HEK293T (cell line): ENCODE measurements around the gene ITPKA.

Experiments used
- CTCF ChIA-PET: fragments of 350-600 bp; formaldehyde crosslinking; extraction: SDS; loops from one replicate; lab custom pipeline; 2021; ENCODE audit warnings: antibody characterized with exemption, inconsistent platforms; lab: Yijun Ruan, JAX
- POLR2A ChIA-PET: fragments of 350-600 bp; formaldehyde crosslinking; extraction: SDS; loops from one replicate; lab custom pipeline; 2020; ENCODE audit warnings: antibody characterized with exemption, inconsistent platforms; lab: Yijun Ruan, JAX
- DNase-seq: peaks from one replicate; pipeline ENCODE4 v3.0.0; 2012; ENCODE audit warnings: mixed read lengths; ENCODE audit errors: extremely low spot score
- ARNT ChIP-seq: fragments of 450-650 bp; IDR thresholded peaks from 2 replicates; pipeline ENCODE4 v1.6.1; 2017; ENCODE audit warnings: mild to moderate bottlenecking
- BHLHE40 ChIP-seq: fragments of 450-650 bp; IDR thresholded peaks from 2 replicates; pipeline ENCODE4 v1.6.1; 2016; ENCODE audit warnings: mild to moderate bottlenecking, moderate library complexity, borderline replicate concordance
- CTBP1 ChIP-seq: fragments of 450-650 bp; IDR thresholded peaks from 2 replicates; pipeline ENCODE4 v1.6.1; 2016; ENCODE audit warnings: borderline replicate concordance
- ELF4 ChIP-seq: fragments of 450-650 bp; IDR thresholded peaks from 2 replicates; pipeline ENCODE4 v1.6.1; 2017; ENCODE audit warnings: antibody characterized with exemption
- FOXA1 ChIP-seq: fragments of 450-650 bp; IDR thresholded peaks from 2 replicates; pipeline ENCODE4 v1.6.1; 2016; ENCODE audit warnings: mild to moderate bottlenecking
- FOXM1 ChIP-seq: fragments of 450-650 bp; IDR thresholded peaks from 2 replicates; pipeline ENCODE4 v1.6.1; 2017; ENCODE audit warnings: mild to moderate bottlenecking, borderline replicate concordance
- HDGF ChIP-seq: fragments of 450-650 bp; IDR thresholded peaks from 2 replicates; pipeline ENCODE4 v1.6.1; 2017; ENCODE audit warnings: antibody characterized with exemption, borderline replicate concordance
- L3MBTL2 ChIP-seq: fragments of 450-650 bp; conservative IDR thresholded peaks from 2 replicates; pipeline ENCODE4 v1.6.1; 2016; ENCODE audit warnings: mild to moderate bottlenecking
- LEF1 ChIP-seq: fragments of 450-650 bp; IDR thresholded peaks from 2 replicates; pipeline ENCODE4 v1.6.1; 2017; ENCODE audit warnings: mild to moderate bottlenecking, borderline replicate concordance
- NFRKB ChIP-seq: fragments of 450-650 bp; IDR thresholded peaks from 2 replicates; pipeline ENCODE4 v1.6.1; 2016; ENCODE audit warnings: mild to moderate bottlenecking, moderate library complexity
- PKNOX1 ChIP-seq: fragments of 450-650 bp; IDR thresholded peaks from 2 replicates; pipeline ENCODE4 v1.6.1; 2016
- SP1 ChIP-seq: fragments of 450-650 bp; IDR thresholded peaks from 2 replicates; pipeline ENCODE4 v1.6.1; 2017
- SUZ12 ChIP-seq: fragments of 450-650 bp; IDR thresholded peaks from 2 replicates; pipeline ENCODE4 v1.6.1; 2016; ENCODE audit warnings: mild to moderate bottlenecking
- TARDBP ChIP-seq: fragments of 450-650 bp; IDR thresholded peaks from 2 replicates; pipeline ENCODE4 v1.6.1; 2016

The ITPKA gene

DNA sequence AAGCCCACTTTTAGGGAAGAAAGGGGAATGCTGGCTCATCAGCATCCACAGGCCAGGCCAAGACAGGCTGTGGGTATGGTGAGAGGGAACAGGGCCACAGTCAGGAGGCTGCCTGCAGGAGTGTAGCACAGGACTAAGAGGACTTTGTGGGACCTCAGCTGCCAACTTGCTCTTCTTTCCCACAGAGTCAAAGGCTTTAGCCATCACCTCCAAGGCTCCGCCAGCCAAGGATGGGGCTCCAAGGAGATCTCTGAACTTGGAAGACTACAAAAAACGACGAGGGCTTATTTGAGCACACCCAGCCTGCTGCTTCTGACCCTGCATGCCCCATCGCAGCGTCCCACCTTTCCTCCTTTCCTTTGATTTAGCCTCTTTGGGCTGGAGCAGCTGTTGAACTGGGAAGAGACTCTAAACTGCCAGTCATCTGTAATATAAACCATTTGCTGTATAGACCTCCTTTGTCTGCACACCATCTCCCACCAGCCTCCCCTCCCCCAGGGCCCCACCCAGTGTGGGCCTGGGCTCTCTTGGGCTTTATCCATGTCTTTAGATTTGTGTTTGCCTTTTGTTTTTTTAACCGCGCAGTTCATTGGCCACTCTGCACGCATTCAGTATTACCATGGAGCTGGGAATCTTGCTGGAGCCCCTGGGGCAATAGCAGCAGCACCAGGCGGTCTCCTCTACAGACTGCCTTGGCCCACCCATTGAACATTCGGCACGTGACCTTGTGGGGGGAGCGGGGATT, 13.1 kb upstream of the ITPKA start:
- CTCF ChIA-PET, result no interaction called here
- POLR2A ChIA-PET, result no interaction called here
- DNase-seq, result no peak
- TF ChIP-seq FOXA1 (no peak), PKNOX1 (no peak), NFRKB (no peak), SUZ12 (no peak), TARDBP (no peak)

- ChIA-PET CTCF (no interaction called here), POLR2A (interaction anchor here (0.7 to 0.8 kb wide), 2 partner anchors 62 to 533 kb away, joined by 3 to 5 read pairs; partner anchors contain the start of gene RPAP1)
- DNase-seq, result no peak
- no peak for TF ChIP-seq HDGF
- no peak for TF ChIP-seq L3MBTL2
Observed at GRCh38 chr15:41482110-41482877, 11.4 kb upstream of the ITPKA start.

GRCh38 chr15:41483115-41483514, 10.6 kb upstream of the ITPKA start:
- CTCF ChIA-PET, result no interaction called here
- TF ChIP-seq PKNOX1 (no peak), ARNT (no peak), L3MBTL2 (no peak), LEF1 (no peak), ELF4 (no peak), FOXM1 (no peak), SUZ12 (no peak), TARDBP (no peak), NFRKB (no peak), SP1 (no peak)
- POLR2A ChIA-PET, result no interaction called here
- no peak for DNase-seq

DNA sequence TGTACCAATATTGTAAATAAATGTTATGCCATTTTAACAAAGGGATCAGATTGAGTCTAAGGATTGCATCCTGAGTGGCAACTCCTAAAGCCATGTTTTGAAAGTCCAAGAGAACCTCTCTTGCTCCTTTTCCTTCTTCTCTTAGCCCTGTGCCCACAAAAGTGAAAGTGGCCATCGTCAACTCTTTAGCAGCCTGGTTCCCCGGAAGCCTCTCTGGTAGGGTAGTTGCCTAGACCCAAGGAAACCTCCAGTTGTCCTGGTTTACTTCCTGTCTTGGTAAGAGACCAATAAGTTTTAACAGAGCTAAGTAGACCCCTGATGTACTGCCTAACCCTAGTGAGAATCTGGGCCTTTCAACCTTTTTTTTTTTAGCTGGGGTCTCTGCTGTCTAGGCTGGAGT, 10.2 kb upstream of the ITPKA start:
- no peak for TF ChIP-seq LEF1
- DNase-seq, result no peak
- CTCF ChIA-PET, result no interaction called here
- POLR2A ChIA-PET, result interaction anchor here (1.7 kb wide), 1 partner anchor 9 kb away, joined by 5 read pairs; no protein-coding TSS in a partner anchor

GRCh38 chr15:41484937-41485625, 8.6 kb upstream of the ITPKA start:
- DNase-seq, result no peak
- ChIA-PET POLR2A (interaction anchor here (1.7 kb wide), 1 partner anchor 8 kb away, joined by 5 read pairs; no protein-coding TSS in a partner anchor), CTCF (no interaction called here)
- TF ChIP-seq HDGF (no peak), PKNOX1 (no peak), TARDBP (no peak), BHLHE40 (no peak), LEF1 (no peak), ARNT (no peak), SUZ12 (no peak), CTBP1 (no peak)

- ChIA-PET CTCF (no interaction called here), POLR2A (interaction anchor here (0.8 kb wide), 1 partner anchor 58 kb away, joined by 3 read pairs; the partner anchor contains the start of gene RPAP1)
- no peak for TF ChIP-seq FOXM1
- no peak for TF ChIP-seq TARDBP
- TF ChIP-seq L3MBTL2, result no peak
- no peak for DNase-seq
Observed at GRCh38 chr15:41486286-41486685, 7.4 kb upstream of the ITPKA start.

GRCh38 chr15:41487381-41487780, 6.3 kb upstream of the ITPKA start:
- no peak for DNase-seq
- POLR2A ChIA-PET, result no interaction called here
- TF ChIP-seq L3MBTL2 (no peak), SP1 (no peak), FOXA1 (no peak), ARNT (no peak), PKNOX1 (no peak), ELF4 (no peak)
- CTCF ChIA-PET, result no interaction called here
